ENCODE measurements around the gene KCTD2. TPM values are rescaled to one million over a fixed set of nuclear protein-coding genes. Genes with fewer than 3 reads are reported as not detected.
A peak's percentile ranks its signal among the peaks of the same experiment; 100 is the strongest.

The KCTD2 gene
- total and polyA plus RNA-seq, 9 of the 15 experiments (the other 6 are each of a cell fraction or from before 2014, with no cell fraction given) = 1.7 to 32.9 (median 15.8) TPM

GRCh38 chr17:75001915-75002843 is 44.8 kb upstream of the KCTD2 start (continued):
- TF ChIP-seq NFXL1 (CRISPR knock-in tag; IDR thresholded peaks at IDR 0.05) = no peak
- no peak for TF ChIP-seq SRSF7 (optimal IDR thresholded peaks at IDR 0.05; ENCODE audit: low read depth, low read length)
- TF ChIP-seq DACH1 (IDR thresholded peaks at IDR 0.05; ENCODE audit: partially characterized antibody) = no peak

- H3K9me1 ChIP-seq (ENCODE audit: control insufficient read depth, insufficient read depth, low read length) = peaks cover 3% of the 10 kb centered on the region
- ChIA-PET CTCF (ENCODE audit: low intra/inter-chr PET ratio) (no interaction called here), POLR2A (interaction anchor here (0.6 to 7.2 kb wide), 5 partner anchors 9 to 592 kb away, joined by 3 to 56 read pairs (median 3); partner anchors contain the start of genes CDR2L and MRPL58)
- FAIRE-seq (no peak), DNase-seq (ENCODE audit: extremely low read depth in 1 of 4, low spot score in 3 of 4) (no peak), ATAC-seq (no peak)
- 90% methylated on average over 66 of the region's 76 CpGs for WGBS (ENCODE audit: insufficient coverage, low coverage, missing lambda C conversion rate)
- intact Hi-C loops (cut with micrococcal nuclease) (loop anchor here (10.0 kb wide), 1 partner anchor 79 kb away; the partner anchor contains the start of genes OTOP2 and USH1G), in situ Hi-C loops (cut with MboI) (no loop called here)
- H3K27me3 ChIP-seq (ENCODE audit: control insufficient read depth in 2 of 2, insufficient read depth in 2 of 2, low read length in 2 of 2) = no peaks in the 10 kb centered on the region
- H3K4me1 ChIP-seq (replicated peaks in 1 of 2; ENCODE audit: control insufficient read depth in 2 of 2, insufficient read depth in 2 of 2, low read length in 2 of 2) = peaks cover 8 to 25% of the 10 kb centered on the region in 2 experiments; a peak in 4 of 5 replicates
- peaks cover 24% of the 10 kb centered on the region; the same call in 1 of the 3 replicates for H3K36me3 ChIP-seq (ENCODE audit: control insufficient read depth, insufficient read depth, low read length)
- no peak overlapping the region for H3K9ac ChIP-seq (ENCODE audit: insufficient read depth in 1 of 2, low read depth in 2 of 2, low read length in 2 of 2)
- no TSS peak for BruUV-seq (replicated peaks)
- 0 out of 2 replicates have a peak, but pooled peaks have one; percentile 24 for TF ChIP-seq ZBTB33 (CRISPR knock-in tag; IDR thresholded peaks at IDR 0.05)
- no peak for TF ChIP-seq ZNF75A (CRISPR knock-in tag; IDR thresholded peaks at IDR 0.05)
- no peak overlapping the region for H3K4me3 ChIP-seq
- H2AFZ ChIP-seq (ENCODE audit: low read depth, low read length) = no peak overlapping the region
- H3K4me2 ChIP-seq (ENCODE audit: insufficient read depth, low read length) = no peak overlapping the region
- H3K27ac ChIP-seq (ENCODE audit: extremely low read depth, low read depth, low read length) = no peak overlapping the region
- no peaks in the 10 kb centered on the region for H3K79me2 ChIP-seq (ENCODE audit: control insufficient read depth, insufficient read depth, low read length)
- H3K9me3 ChIP-seq (replicated peaks; ENCODE audit: control insufficient read depth, insufficient read depth, low read depth, low read length) = no peaks in the 10 kb centered on the region
- H4K20me1 ChIP-seq (replicated peaks; ENCODE audit: control insufficient read depth, insufficient read depth, low read length) = no peaks in the 10 kb centered on the region
These were observed 43.7 kb upstream of the KCTD2 start for GRCh38 chr17:75003070-75003956.
